ENCODE measurements around the gene ANO1. TPM values are rescaled to one million over a fixed set of nuclear protein-coding genes. Genes with fewer than 3 reads are reported as not detected.

The ANO1 gene
- total and polyA plus RNA-seq, 4 donors: 7.8 to 64.8 (median 32.2) TPM

DNA sequence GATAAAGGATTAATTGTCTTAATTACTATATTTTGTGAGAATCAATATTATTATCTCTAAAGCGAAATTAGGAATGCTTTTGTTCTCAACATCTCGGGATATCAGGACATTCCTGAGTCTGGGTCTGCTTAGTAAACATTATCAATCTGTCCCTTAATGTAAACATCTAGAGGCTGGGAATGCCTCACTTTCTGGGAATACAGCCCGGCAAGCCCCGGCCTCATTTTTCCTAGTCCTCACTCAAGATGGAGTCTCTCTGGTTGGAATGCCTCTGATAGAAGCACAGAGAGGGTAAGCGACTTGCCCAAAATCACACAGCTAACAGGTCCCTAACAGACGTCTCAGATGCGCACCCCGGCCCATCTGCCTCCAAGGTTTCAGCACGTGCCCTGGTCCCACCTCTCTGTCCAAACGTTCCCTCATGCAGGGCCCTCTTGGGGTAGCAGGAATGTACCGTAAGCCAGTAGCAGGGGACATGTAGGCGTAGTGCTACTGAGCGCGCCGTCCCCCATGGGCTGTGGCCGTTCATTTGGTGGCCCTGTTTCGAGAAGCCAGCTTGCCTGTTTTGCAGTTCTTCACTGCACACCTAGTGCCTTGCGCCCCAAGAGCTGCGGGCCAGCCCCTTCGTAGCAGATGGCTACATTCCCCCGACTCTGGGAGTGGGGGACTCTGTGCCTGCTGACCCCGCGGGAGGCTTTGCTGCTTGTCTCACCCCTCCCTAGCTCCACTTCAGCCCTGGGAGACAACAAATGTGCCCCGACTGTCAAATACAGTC, 62.8 kb downstream of the ANO1 start:
- TF ChIP-seq FOXA2 (IDR thresholded peaks at IDR 0.05) (no peak), RXRA (IDR thresholded peaks at IDR 0.05) (no peak), JUND (IDR thresholded peaks at IDR 0.05) (no peak), GABPA (IDR thresholded peaks at IDR 0.05 in 1 of 2, conservative IDR thresholded peaks at IDR 0.05 in 1 of 2) (no peak), RAD21 (IDR thresholded peaks at IDR 0.05) (no peak), NR2F2 (IDR thresholded peaks at IDR 0.05) (no peak), HNF4A (conservative IDR thresholded peaks at IDR 0.05) (no peak), TAF1 (conservative IDR thresholded peaks at IDR 0.05) (no peak), SP1 (IDR thresholded peaks at IDR 0.05) (no peak)
- TF ChIP-seq, protein P1, sequence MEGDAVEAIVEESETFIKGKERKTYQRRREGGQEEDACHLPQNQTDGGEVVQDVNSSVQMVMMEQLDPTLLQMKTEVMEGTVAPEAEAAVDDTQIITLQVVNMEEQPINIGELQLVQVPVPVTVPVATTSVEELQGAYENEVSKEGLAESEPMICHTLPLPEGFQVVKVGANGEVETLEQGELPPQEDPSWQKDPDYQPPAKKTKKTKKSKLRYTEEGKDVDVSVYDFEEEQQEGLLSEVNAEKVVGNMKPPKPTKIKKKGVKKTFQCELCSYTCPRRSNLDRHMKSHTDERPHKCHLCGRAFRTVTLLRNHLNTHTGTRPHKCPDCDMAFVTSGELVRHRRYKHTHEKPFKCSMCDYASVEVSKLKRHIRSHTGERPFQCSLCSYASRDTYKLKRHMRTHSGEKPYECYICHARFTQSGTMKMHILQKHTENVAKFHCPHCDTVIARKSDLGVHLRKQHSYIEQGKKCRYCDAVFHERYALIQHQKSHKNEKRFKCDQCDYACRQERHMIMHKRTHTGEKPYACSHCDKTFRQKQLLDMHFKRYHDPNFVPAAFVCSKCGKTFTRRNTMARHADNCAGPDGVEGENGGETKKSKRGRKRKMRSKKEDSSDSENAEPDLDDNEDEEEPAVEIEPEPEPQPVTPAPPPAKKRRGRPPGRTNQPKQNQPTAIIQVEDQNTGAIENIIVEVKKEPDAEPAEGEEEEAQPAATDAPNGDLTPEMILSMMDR (IDR thresholded peaks at IDR 0.05; ENCODE audit: low read depth, low read length, missing input control): no peak
- TF ChIP-seq, protein P2, sequence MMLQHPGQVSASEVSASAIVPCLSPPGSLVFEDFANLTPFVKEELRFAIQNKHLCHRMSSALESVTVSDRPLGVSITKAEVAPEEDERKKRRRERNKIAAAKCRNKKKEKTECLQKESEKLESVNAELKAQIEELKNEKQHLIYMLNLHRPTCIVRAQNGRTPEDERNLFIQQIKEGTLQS (IDR thresholded peaks at IDR 0.05): no peak
- TF ChIP-seq, protein P3, sequence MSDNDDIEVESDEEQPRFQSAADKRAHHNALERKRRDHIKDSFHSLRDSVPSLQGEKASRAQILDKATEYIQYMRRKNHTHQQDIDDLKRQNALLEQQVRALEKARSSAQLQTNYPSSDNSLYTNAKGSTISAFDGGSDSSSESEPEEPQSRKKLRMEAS (IDR thresholded peaks at IDR 0.05): no peak
- H3K27ac ChIP-seq (ENCODE audit: low read depth in 1 of 2, low read length in 2 of 2): no peak overlapping the region
- H3K9me3 ChIP-seq (ENCODE audit: control insufficient read depth in 4 of 4, low read length in 3 of 4): no peaks in the 10 kb centered on the region
- peaks cover 0 to 32% (median 8%) of the 10 kb centered on the region in 4 donors for H3K36me3 ChIP-seq (ENCODE audit: control insufficient read depth in 4 of 4, insufficient read depth in 3 of 4, low read depth in 1 of 4, low read length in 3 of 4)
- no peak overlapping the region for H3K4me3 ChIP-seq (ENCODE audit: low read depth in 1 of 3, low read length in 3 of 3)
- H3K9ac ChIP-seq (ENCODE audit: low read depth in 1 of 2, low read length in 2 of 2): no peak overlapping the region
- WGBS: 72% methylated on average over 24 of the region's 24 CpGs
- DNase-seq (ENCODE audit: low spot score): no peak
- H3K27me3 ChIP-seq (ENCODE audit: control insufficient read depth in 4 of 4, insufficient read depth in 4 of 4, low read length in 3 of 4): no peaks in the 10 kb centered on the region
- H3K4me1 ChIP-seq (ENCODE audit: control insufficient read depth in 4 of 4, insufficient read depth in 4 of 4, low read length in 3 of 4): no peaks in the 10 kb centered on the region

DNA sequence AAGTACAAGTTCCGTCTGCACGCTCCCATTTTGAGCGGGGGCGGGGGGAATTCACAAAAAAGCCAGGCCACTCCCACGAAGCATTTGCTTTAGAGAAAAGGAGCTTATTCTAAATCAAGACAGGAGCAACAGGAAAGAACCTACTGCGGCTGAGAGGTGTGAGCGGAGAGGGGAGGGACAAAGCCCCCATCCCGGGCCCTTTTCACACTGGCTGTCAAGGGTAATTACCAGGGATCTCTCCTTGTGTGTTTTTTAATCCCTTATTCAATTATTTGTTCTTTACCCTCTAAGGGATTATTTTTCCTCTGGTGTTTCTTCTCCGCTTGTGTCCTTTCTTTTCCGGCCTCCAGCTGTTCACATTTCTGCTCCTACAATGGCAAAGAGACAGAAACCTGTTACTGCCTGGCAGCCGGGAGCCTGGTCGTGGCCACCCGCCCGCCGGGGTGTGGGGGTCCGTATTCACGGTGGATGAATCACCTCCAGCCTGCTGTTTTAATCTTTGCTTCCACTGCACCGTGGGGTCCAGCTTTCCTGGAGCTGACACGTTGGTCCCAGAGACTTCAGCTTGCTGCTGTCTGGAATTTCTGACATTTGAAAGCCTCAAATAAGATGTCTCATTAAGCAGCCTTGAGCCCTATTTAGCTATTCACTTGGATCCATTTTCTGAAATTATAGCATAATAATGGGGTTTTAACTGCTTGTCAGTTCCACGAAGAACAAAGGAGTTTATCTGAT, 63.5 kb downstream of the ANO1 start:
- Histone ChIP-seq H3K9me3 (ENCODE audit: control insufficient read depth in 4 of 4, low read length in 3 of 4) (no peaks in the 10 kb centered on the region), H3K9ac (ENCODE audit: low read depth in 1 of 2, low read length in 2 of 2) (no peak overlapping the region), H3K27me3 (ENCODE audit: control insufficient read depth in 4 of 4, insufficient read depth in 4 of 4, low read length in 3 of 4) (no peaks in the 10 kb centered on the region), H3K4me3 (ENCODE audit: low read depth in 1 of 3, low read length in 3 of 3) (no peak overlapping the region), H3K36me3 (ENCODE audit: control insufficient read depth in 4 of 4, insufficient read depth in 3 of 4, low read depth in 1 of 4, low read length in 3 of 4) (peaks cover 0 to 36% (median 11%) of the 10 kb centered on the region in 4 donors), H3K27ac (ENCODE audit: low read depth in 1 of 2, low read length in 2 of 2) (no peak overlapping the region), H3K4me1 (ENCODE audit: control insufficient read depth in 4 of 4, insufficient read depth in 4 of 4, low read length in 3 of 4) (no peaks in the 10 kb centered on the region)
- DNase-seq (ENCODE audit: low spot score): no peak
- 70% methylated on average over 20 of the region's 20 CpGs for WGBS
- TF ChIP-seq RAD21 (IDR thresholded peaks at IDR 0.05) (no peak), HNF4G (IDR thresholded peaks at IDR 0.05) (no peak)

DNA sequence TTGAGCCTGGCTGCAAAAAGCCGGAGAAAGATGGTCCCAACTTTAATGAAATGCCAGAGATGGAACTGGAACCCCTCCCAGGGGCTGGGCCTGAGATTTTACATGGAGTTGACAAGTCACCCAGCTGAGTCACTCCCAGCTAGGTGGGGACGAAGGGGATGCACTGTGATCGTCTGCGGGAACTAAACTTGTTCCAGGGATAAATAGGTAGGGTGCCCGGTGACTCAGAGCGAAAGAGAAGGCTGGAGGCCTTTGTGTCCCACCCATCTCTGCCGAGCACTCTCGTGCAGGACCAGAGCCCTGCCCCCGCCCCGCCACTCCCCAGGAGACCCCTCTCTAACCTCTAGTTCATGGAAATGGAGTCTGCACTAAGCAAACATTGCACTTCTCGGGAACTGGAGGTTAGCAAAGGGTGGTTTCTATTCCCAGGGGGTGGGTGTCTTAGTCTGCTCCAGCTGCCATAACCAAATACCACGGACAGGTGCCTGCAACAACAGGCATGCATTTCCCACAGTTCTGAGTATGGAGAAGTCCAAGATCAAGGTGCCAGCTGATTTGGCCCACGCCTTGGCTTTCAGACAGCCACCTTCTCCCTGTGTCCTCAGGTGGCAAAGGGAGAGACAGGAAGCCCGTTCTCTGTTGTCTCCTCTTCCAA, 64.2 kb downstream of the ANO1 start:
- H3K36me3 ChIP-seq (ENCODE audit: control insufficient read depth in 4 of 4, insufficient read depth in 3 of 4, low read depth in 1 of 4, low read length in 3 of 4): peaks cover 0 to 36% (median 12%) of the 10 kb centered on the region in 4 donors
- no peak overlapping the region for H3K27ac ChIP-seq (ENCODE audit: low read depth in 1 of 2, low read length in 2 of 2)
- WGBS: 77% methylated on average over 14 of the region's 14 CpGs
- H3K9ac ChIP-seq (ENCODE audit: low read depth in 1 of 2, low read length in 2 of 2): no peak overlapping the region
- H3K4me3 ChIP-seq (ENCODE audit: low read depth in 1 of 3, low read length in 3 of 3): no peak overlapping the region
- no peaks in the 10 kb centered on the region for H3K9me3 ChIP-seq (ENCODE audit: control insufficient read depth in 4 of 4, low read length in 3 of 4)
- no peak for DNase-seq (ENCODE audit: low spot score)
- no peaks in the 10 kb centered on the region for H3K4me1 ChIP-seq (ENCODE audit: control insufficient read depth in 4 of 4, insufficient read depth in 4 of 4, low read length in 3 of 4)
- no peaks in the 10 kb centered on the region for H3K27me3 ChIP-seq (ENCODE audit: control insufficient read depth in 4 of 4, insufficient read depth in 4 of 4, low read length in 3 of 4)
- TF ChIP-seq SP1 (IDR thresholded peaks at IDR 0.05) (no peak), FOXA2 (IDR thresholded peaks at IDR 0.05) (no peak), RAD21 (IDR thresholded peaks at IDR 0.05) (no peak), EGR1 (IDR thresholded peaks at IDR 0.05; ENCODE audit: low read depth in 2 of 2) (no peak), NR2F2 (IDR thresholded peaks at IDR 0.05) (no peak), HNF4G (IDR thresholded peaks at IDR 0.05) (no peak), HNF4A (conservative IDR thresholded peaks at IDR 0.05) (no peak), YY1 (IDR thresholded peaks at IDR 0.05) (no peak)
- TF ChIP-seq, protein P2 (IDR thresholded peaks at IDR 0.05): no peak
- TF ChIP-seq, protein P4, sequence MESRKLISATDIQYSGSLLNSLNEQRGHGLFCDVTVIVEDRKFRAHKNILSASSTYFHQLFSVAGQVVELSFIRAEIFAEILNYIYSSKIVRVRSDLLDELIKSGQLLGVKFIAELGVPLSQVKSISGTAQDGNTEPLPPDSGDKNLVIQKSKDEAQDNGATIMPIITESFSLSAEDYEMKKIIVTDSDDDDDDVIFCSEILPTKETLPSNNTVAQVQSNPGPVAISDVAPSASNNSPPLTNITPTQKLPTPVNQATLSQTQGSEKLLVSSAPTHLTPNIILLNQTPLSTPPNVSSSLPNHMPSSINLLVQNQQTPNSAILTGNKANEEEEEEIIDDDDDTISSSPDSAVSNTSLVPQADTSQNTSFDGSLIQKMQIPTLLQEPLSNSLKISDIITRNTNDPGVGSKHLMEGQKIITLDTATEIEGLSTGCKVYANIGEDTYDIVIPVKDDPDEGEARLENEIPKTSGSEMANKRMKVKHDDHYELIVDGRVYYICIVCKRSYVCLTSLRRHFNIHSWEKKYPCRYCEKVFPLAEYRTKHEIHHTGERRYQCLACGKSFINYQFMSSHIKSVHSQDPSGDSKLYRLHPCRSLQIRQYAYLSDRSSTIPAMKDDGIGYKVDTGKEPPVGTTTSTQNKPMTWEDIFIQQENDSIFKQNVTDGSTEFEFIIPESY (IDR thresholded peaks at IDR 0.05): no peak
- TF ChIP-seq, protein P5, sequence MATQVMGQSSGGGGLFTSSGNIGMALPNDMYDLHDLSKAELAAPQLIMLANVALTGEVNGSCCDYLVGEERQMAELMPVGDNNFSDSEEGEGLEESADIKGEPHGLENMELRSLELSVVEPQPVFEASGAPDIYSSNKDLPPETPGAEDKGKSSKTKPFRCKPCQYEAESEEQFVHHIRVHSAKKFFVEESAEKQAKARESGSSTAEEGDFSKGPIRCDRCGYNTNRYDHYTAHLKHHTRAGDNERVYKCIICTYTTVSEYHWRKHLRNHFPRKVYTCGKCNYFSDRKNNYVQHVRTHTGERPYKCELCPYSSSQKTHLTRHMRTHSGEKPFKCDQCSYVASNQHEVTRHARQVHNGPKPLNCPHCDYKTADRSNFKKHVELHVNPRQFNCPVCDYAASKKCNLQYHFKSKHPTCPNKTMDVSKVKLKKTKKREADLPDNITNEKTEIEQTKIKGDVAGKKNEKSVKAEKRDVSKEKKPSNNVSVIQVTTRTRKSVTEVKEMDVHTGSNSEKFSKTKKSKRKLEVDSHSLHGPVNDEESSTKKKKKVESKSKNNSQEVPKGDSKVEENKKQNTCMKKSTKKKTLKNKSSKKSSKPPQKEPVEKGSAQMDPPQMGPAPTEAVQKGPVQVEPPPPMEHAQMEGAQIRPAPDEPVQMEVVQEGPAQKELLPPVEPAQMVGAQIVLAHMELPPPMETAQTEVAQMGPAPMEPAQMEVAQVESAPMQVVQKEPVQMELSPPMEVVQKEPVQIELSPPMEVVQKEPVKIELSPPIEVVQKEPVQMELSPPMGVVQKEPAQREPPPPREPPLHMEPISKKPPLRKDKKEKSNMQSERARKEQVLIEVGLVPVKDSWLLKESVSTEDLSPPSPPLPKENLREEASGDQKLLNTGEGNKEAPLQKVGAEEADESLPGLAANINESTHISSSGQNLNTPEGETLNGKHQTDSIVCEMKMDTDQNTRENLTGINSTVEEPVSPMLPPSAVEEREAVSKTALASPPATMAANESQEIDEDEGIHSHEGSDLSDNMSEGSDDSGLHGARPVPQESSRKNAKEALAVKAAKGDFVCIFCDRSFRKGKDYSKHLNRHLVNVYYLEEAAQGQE (IDR thresholded peaks at IDR 0.05): no peak

Measured in liver (tissue), 9 donors.